Endometrium (tissue), 2 donors: ENCODE measurements around the gene LCP2.

Experiments used
- FAIRE-seq: peaks from 2 replicates; lab custom pipeline; 2012; peaks lifted over from hg19 to GRCh38; lab: Jason Lieb, UNC
- donor health status: control.
- donor health status: control.

The LCP2 gene

GRCh38 chr5:170216257-170216864, 81.2 kb downstream of the LCP2 start:
- no peak for FAIRE-seq

GRCh38 chr5:170211575-170212334, 85.8 kb downstream of the LCP2 start:
- no peak for FAIRE-seq

- FAIRE-seq: no peak
Observed at GRCh38 chr5:170206958-170207357, 90.6 kb downstream of the LCP2 start.

GRCh38 chr5:170206216-170206615, 91.4 kb downstream of the LCP2 start:
- no peak for FAIRE-seq

GRCh38 chr5:170204202-170204601, 93.4 kb downstream of the LCP2 start:
- FAIRE-seq: no peak

GRCh38 chr5:170202117-170202516, 95.5 kb downstream of the LCP2 start:
- FAIRE-seq: no peak

- FAIRE-seq: no peak
Observed at GRCh38 chr5:170201311-170201710, 96.3 kb downstream of the LCP2 start.

- FAIRE-seq: no peak
Observed at GRCh38 chr5:170200876-170201275, 96.7 kb downstream of the LCP2 start.
